ENCODE measurements around the gene HLA-B.

DNA sequence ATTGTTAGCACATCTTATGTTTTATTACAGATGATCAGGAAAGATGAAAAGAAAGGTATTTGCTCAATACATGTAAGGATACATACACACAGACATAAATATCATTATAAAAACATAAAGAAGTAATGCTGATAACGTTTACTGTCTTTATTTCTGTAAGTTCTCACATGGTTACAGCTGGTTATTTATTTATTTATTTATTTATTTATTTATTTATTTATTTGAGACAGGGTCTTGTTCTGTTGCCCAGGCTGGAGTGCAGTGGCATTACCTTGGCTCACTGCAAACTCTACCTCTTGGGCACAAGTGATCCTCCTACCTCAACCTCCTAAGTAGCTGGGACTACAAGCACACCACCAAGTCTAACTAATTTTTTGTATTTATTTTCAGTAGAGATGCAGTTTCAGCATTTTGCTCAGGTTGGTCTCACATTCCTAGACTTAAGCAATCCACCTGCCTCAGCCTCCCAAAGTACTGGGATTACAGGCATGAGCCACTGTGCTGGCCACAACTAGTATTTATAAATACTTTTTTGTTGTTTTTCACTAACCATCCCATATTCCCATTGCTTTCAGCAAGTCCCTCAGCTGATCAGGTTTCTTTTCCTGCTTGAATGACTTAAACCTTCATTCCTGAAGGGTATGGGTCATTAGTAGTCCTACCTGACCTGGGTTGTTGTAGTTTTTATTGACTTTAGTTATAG is 35.8 kb downstream of the HLA-B start:
- TF ChIP-seq POLR2AphosphoS5 (IDR thresholded peaks at IDR 0.05): no peak
- TF ChIP-seq, protein P1, sequence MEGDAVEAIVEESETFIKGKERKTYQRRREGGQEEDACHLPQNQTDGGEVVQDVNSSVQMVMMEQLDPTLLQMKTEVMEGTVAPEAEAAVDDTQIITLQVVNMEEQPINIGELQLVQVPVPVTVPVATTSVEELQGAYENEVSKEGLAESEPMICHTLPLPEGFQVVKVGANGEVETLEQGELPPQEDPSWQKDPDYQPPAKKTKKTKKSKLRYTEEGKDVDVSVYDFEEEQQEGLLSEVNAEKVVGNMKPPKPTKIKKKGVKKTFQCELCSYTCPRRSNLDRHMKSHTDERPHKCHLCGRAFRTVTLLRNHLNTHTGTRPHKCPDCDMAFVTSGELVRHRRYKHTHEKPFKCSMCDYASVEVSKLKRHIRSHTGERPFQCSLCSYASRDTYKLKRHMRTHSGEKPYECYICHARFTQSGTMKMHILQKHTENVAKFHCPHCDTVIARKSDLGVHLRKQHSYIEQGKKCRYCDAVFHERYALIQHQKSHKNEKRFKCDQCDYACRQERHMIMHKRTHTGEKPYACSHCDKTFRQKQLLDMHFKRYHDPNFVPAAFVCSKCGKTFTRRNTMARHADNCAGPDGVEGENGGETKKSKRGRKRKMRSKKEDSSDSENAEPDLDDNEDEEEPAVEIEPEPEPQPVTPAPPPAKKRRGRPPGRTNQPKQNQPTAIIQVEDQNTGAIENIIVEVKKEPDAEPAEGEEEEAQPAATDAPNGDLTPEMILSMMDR (IDR thresholded peaks at IDR 0.05): no peak

Data from stomach (tissue), 4 donors.